Measurements from ENCODE around the gene ACSF2.
A peak's percentile ranks its signal among the peaks of the same experiment; 100 is the strongest.
"Not testable (repeated sequence)": the region's sequence is repeated elsewhere in the genome, so short reads cannot be mapped to it uniquely, and the experiment has no call there.

ACSF2 gene

GRCh38 chr17:50412188-50412732 is 13.8 kb upstream of the ACSF2 start:
- no peak for DNase-seq

GRCh38 chr17:50414808-50415207 is 11.2 kb upstream of the ACSF2 start:
- DNase-seq, result no peak

GRCh38 chr17:50419577-50419976 is 6.4 kb upstream of the ACSF2 start:
- not testable (repeated sequence) for DNase-seq

- DNase-seq, result no peak
Observed at GRCh38 chr17:50420419-50421112, 5.5 kb upstream of the ACSF2 start.

GRCh38 chr17:50421308-50422051 is 4.5 kb upstream of the ACSF2 start:
- peak; percentile 20 to 70 (median 65) for DNase-seq

- DNase-seq, result no peak
Observed at GRCh38 chr17:50422738-50423137, 3.3 kb upstream of the ACSF2 start.

- peak; percentile 91 to 93 (median 92) for DNase-seq
Observed at GRCh38 chr17:50423553-50424159, 2.4 kb upstream of the ACSF2 start.

GRCh38 chr17:50424246-50424995 is 1.6 kb upstream of the ACSF2 start:
- DNase-seq, result peak in 1 of 3 donors; percentile 12

GRCh38 chr17:50424996-50425681 is 879 bp upstream of the ACSF2 start:
- peak in 2 of 3 donors; percentile 35 to 40 for DNase-seq

GRCh38 chr17:50426472-50426782 is 409 bp downstream of the ACSF2 start:
- DNase-seq, result no peak

- peak; percentile 57 to 69 (median 59) for DNase-seq
Observed at GRCh38 chr17:50426814-50427787, 1.1 kb downstream of the ACSF2 start.

- not testable (repeated sequence) for DNase-seq
Observed at GRCh38 chr17:50428126-50428525, 2.1 kb downstream of the ACSF2 start.

- DNase-seq, result no peak
Observed at GRCh38 chr17:50428831-50429424, 2.9 kb downstream of the ACSF2 start.

GRCh38 chr17:50429793-50430192 is 3.8 kb downstream of the ACSF2 start:
- no peak for DNase-seq

GRCh38 chr17:50430821-50431618 is 5.0 kb downstream of the ACSF2 start:
- no peak for DNase-seq

- DNase-seq, result no peak
Observed at GRCh38 chr17:50432125-50432762, 6.2 kb downstream of the ACSF2 start.

- DNase-seq, result no peak
Observed at GRCh38 chr17:50437409-50437808, 11.4 kb downstream of the ACSF2 start.

GRCh38 chr17:50439008-50439407 is 13.0 kb downstream of the ACSF2 start:
- no peak for DNase-seq

GRCh38 chr17:50440172-50440837 is 14.3 kb downstream of the ACSF2 start:
- no peak for DNase-seq
